Muscle of leg (tissue), 11 donors: Measurements from ENCODE around the gene LRP1. TPM values are rescaled to one million over a fixed set of nuclear protein-coding genes. Genes with fewer than 3 reads are reported as not detected.

Experiments used
- DNase-seq: peaks from one replicate; pipeline ENCODE4 v3.0.0; 2013
- H3K27ac ChIP-seq: one replicate; pipeline ENCODE4 v1.5.1; 2013; ENCODE audit warnings: mild to moderate bottlenecking, low read length, control low read depth
- H3K27me3 ChIP-seq: one replicate; pipeline ENCODE4 v1.6.1; 2013; ENCODE audit warnings: low read length; ENCODE audit not compliant: control insufficient read depth, insufficient read depth
- H3K36me3 ChIP-seq: one replicate; pipeline ENCODE4 v1.6.1; 2013; ENCODE audit warnings: low read length; ENCODE audit not compliant: control insufficient read depth, insufficient read depth
- H3K4me1 ChIP-seq: one replicate; pipeline ENCODE4 v1.6.1; 2013; ENCODE audit warnings: low read length; ENCODE audit not compliant: control insufficient read depth, insufficient read depth
- H3K4me3 ChIP-seq: one replicate; pipeline ENCODE4 v1.5.1; 2013; ENCODE audit warnings: low read length, control low read depth
- H3K9me3 ChIP-seq: replicated peaks from 2 replicates; pipeline ENCODE4 v1.6.1; 2013; ENCODE audit warnings: low read depth, low read length; ENCODE audit not compliant: control insufficient read depth
- WGBS: methylation state at CpG from one replicate; pipeline ENCODE4 v1.1.5; 2013; ENCODE audit warnings: missing lambda C conversion rate; ENCODE audit not compliant: insufficient coverage; 5-methylcytosine and 5-hydroxymethylcytosine counted together
- polyA plus RNA-seq, 8 donors: library from polyadenylated mRNA; unstranded; fragments of 120-200 nt; gene quantifications; one replicate each; pipeline versions ENCODE4 v1.2.1 to v1.2.3, GENCODE V29; 2013; ENCODE audit warnings: inconsistent platforms in 1 of 8, low replicate concordance in 1 of 8; ENCODE audit not compliant: insufficient read length in 8 of 8, insufficient read depth in 1 of 8
- total RNA-seq: library from RNA; stranded (reverse); fragments of 120-200 nt; gene quantifications from one replicate; pipeline ENCODE4 v1.2.4, GENCODE V29; 2013

Gene LRP1
- total and polyA plus RNA-seq, 9 donors = 82.7 to 231 (median 160) TPM

GRCh38 chr12:57229046-57229633 is 100.9 kb downstream of the LRP1 start:
- Histone ChIP-seq H3K4me1 (peaks cover 44% of the 10 kb centered on the region), H3K9me3 (no peaks in the 10 kb centered on the region), H3K36me3 (peaks cover 32% of the 10 kb centered on the region), H3K27me3 (peaks cover 41% of the 10 kb centered on the region), H3K4me3 (no peak overlapping the region), H3K27ac (peak overlapping the region; percentile 87)
- WGBS = 11% methylated on average over 6 of the region's 9 CpGs
- no peak for DNase-seq

- Histone ChIP-seq H3K4me3 (peak within 1 kb of the TSS; percentile 86), H3K27ac (peak within 1 kb of the TSS; percentile 87), H3K36me3 (peaks cover 37% of the 10 kb centered on the region), H3K27me3 (peaks cover 36% of the 10 kb centered on the region), H3K4me1 (peaks cover 42% of the 10 kb centered on the region), H3K9me3 (no peaks in the 10 kb centered on the region)
- peak; percentile 98 for DNase-seq
- WGBS = under 1% methylated on average over 24 of the region's 42 CpGs
These were observed 101.5 kb downstream of the LRP1 start, which contains the start of gene SHMT2 for GRCh38 chr12:57229634-57230380. SHMT2 (plus strand) TSS chr12:57229711; CDS start chr12:57229779, 68 bp downstream.

GRCh38 chr12:57230381-57231155 is 102.3 kb downstream of the LRP1 start:
- DNase-seq = no peak
- Histone ChIP-seq H3K27me3 (peaks cover 36% of the 10 kb centered on the region), H3K36me3 (peaks cover 45% of the 10 kb centered on the region), H3K4me3 (peak overlapping the region; percentile 86), H3K27ac (no peak overlapping the region), H3K9me3 (no peaks in the 10 kb centered on the region), H3K4me1 (peaks cover 44% of the 10 kb centered on the region)
- WGBS = 36% methylated on average over 9 of the region's 10 CpGs

- peaks cover 47% of the 10 kb centered on the region for H3K4me1 ChIP-seq
- WGBS = 93% methylated on average over 5 of the region's 13 CpGs
- DNase-seq = no peak
- H3K9me3 ChIP-seq = no peaks in the 10 kb centered on the region
- peaks cover 46% of the 10 kb centered on the region for H3K36me3 ChIP-seq
- peaks cover 36% of the 10 kb centered on the region for H3K27me3 ChIP-seq
- H3K27ac ChIP-seq = no peak overlapping the region
- no peak overlapping the region for H3K4me3 ChIP-seq
These were observed 103.2 kb downstream of the LRP1 start for GRCh38 chr12:57231276-57232021.

- no peaks in the 10 kb centered on the region for H3K9me3 ChIP-seq
- 94% methylated on average over 14 of the region's 19 CpGs for WGBS
- peaks cover 51% of the 10 kb centered on the region for H3K4me1 ChIP-seq
- H3K36me3 ChIP-seq = peaks cover 46% of the 10 kb centered on the region
- no peak overlapping the region for H3K27ac ChIP-seq
- no peak for DNase-seq
- peaks cover 36% of the 10 kb centered on the region for H3K27me3 ChIP-seq
- no peak overlapping the region for H3K4me3 ChIP-seq
These were observed 104.0 kb downstream of the LRP1 start for GRCh38 chr12:57232156-57232756.

GRCh38 chr12:57233357-57234232 is 105.3 kb downstream of the LRP1 start:
- peaks cover 46% of the 10 kb centered on the region for H3K36me3 ChIP-seq
- peaks cover 60% of the 10 kb centered on the region for H3K4me1 ChIP-seq
- 76% methylated on average over 3 of the region's 15 CpGs for WGBS
- no peak for DNase-seq
- no peaks in the 10 kb centered on the region for H3K9me3 ChIP-seq
- H3K27ac ChIP-seq = peak overlapping the region; percentile 13
- no peak overlapping the region for H3K4me3 ChIP-seq
- H3K27me3 ChIP-seq = peaks cover 39% of the 10 kb centered on the region

GRCh38 chr12:57234233-57234570 is 105.9 kb downstream of the LRP1 start:
- 63% methylated on average over 2 of the region's 3 CpGs for WGBS

GRCh38 chr12:57234571-57235016 is 106.3 kb downstream of the LRP1 start:
- Histone ChIP-seq H3K27ac (no peak overlapping the region), H3K27me3 (peaks cover 49% of the 10 kb centered on the region), H3K4me1 (peaks cover 64% of the 10 kb centered on the region), H3K9me3 (no peaks in the 10 kb centered on the region), H3K4me3 (no peak overlapping the region), H3K36me3 (peaks cover 46% of the 10 kb centered on the region)
- WGBS = 47% methylated on average over 5 of the region's 10 CpGs
- no peak for DNase-seq

More at GRCh38 chr12:57234233-57234570, 105.9 kb downstream of the LRP1 start:
- Histone ChIP-seq H3K27me3 (peaks cover 45% of the 10 kb centered on the region), H3K4me3 (no peak overlapping the region), H3K9me3 (no peaks in the 10 kb centered on the region), H3K36me3 (peaks cover 46% of the 10 kb centered on the region), H3K27ac (peak overlapping the region; percentile 13), H3K4me1 (peaks cover 62% of the 10 kb centered on the region)
- DNase-seq = no peak
